WERI-Rb-1 (cell line): ENCODE measurements around the gene GRID1.
A peak's percentile ranks its signal among the peaks of the same experiment; 100 is the strongest.

ENCODE experiments used
- DNase-seq: peaks from one replicate; pipeline ENCODE4 v3.0.0-alpha.2; 2020
- H3K27ac ChIP-seq: fragments of 250-450 bp; sonication (Bioruptor Pico); 2 replicates; pipeline ENCODE4 v1.5.1; 2020; ENCODE audit warnings: mild to moderate bottlenecking, moderate library complexity
- H3K27me3 ChIP-seq: fragments of 250-450 bp; sonication (Bioruptor Pico); 2 replicates; pipeline ENCODE4 v1.5.1; 2021; ENCODE audit warnings: mild to moderate bottlenecking, low read depth, moderate library complexity; ENCODE audit not compliant: insufficient read depth, severe bottlenecking
- H3K36me3 ChIP-seq: fragments of 250-450 bp; sonication (Bioruptor Pico); 2 replicates; pipeline ENCODE4 v1.5.1; 2020; ENCODE audit warnings: mild to moderate bottlenecking, moderate library complexity
- H3K4me3 ChIP-seq: 2 replicates; pipeline ENCODE4 v1.5.1; 2011; ENCODE audit warnings: low read depth, mild to moderate bottlenecking, control low read depth, low read length
- H3K9me3 ChIP-seq: fragments of 250-450 bp; sonication (Bioruptor Pico); 2 replicates; pipeline ENCODE4 v1.5.1; 2021; ENCODE audit warnings: mild to moderate bottlenecking, moderate library complexity; ENCODE audit not compliant: severe bottlenecking
- TF ChIP-seq, protein P1 (sequence below): IDR thresholded peaks from 2 replicates; pipeline ENCODE4 v1.5.1; 2011; ENCODE audit warnings: low read depth, mild to moderate bottlenecking, control low read depth, inconsistent platforms, low read length

GRID1 gene

DNA sequence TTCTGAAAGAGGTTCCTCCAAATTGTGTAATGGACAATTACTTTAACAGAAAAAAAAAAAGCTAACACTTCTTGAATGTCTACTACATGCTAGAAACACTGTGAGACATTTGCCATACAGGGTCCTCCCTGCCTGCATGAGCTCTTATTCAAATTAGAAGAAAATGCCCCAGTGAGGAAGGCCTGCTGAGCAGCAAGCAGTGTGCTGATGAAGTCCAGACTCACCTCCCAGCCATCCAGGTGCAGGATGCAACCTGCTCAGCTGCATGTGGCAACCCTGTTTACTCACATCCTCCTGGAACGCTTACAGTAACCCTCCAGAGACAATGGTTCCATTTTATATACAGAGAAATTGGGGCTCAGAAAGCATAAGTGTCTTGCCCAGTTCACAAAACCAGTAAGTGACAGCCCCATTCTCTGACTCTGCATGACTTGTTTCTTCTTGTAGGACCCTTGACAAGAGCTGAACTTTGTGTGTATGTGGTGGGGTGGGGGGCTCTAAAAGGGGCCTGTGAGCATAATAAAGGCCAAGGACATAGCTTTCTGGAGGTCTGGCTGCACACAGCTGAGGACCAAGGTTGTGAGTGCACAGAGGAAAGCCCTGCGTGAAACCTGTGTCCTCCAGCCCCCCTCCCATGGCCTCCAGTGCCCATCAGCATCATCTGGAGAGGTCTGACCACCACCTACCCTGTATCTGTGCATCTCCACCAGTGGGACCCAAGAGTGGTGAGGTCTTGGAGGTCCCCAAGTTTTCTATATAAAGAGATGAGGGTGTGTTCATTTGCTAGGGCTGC is 387.8 kb downstream of the GRID1 start:
- Histone ChIP-seq H3K9me3 (no peaks in the 10 kb centered on the region), H3K36me3 (no peaks in the 10 kb centered on the region), H3K4me3 (no peak overlapping the region), H3K27me3 (no peaks in the 10 kb centered on the region), H3K27ac (no peak overlapping the region)
- DNase-seq, result no peak
- TF ChIP-seq, protein P1, sequence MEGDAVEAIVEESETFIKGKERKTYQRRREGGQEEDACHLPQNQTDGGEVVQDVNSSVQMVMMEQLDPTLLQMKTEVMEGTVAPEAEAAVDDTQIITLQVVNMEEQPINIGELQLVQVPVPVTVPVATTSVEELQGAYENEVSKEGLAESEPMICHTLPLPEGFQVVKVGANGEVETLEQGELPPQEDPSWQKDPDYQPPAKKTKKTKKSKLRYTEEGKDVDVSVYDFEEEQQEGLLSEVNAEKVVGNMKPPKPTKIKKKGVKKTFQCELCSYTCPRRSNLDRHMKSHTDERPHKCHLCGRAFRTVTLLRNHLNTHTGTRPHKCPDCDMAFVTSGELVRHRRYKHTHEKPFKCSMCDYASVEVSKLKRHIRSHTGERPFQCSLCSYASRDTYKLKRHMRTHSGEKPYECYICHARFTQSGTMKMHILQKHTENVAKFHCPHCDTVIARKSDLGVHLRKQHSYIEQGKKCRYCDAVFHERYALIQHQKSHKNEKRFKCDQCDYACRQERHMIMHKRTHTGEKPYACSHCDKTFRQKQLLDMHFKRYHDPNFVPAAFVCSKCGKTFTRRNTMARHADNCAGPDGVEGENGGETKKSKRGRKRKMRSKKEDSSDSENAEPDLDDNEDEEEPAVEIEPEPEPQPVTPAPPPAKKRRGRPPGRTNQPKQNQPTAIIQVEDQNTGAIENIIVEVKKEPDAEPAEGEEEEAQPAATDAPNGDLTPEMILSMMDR, result no peak

DNA sequence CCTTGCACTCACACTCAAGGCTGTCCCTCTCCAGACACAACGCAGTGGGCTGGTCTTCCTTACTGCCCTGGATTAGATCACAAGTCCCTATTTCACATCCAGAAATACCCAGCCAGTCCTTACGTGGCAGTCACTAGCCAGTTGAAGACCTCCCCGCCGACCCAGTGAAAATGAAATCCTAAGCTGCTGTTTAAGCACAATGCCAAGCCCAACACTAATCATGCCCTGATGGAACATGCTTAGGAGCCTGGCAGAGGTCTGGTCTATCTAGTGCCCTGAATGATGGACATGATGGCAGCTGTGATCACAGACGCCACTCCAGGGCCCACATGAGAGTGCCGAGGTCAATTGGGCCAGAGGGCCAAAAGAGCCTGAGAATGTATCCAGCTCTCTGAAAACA is 389.0 kb downstream of the GRID1 start:
- Histone ChIP-seq H3K36me3 (no peaks in the 10 kb centered on the region), H3K27me3 (no peaks in the 10 kb centered on the region), H3K27ac (no peak overlapping the region), H3K4me3 (no peak overlapping the region), H3K9me3 (no peaks in the 10 kb centered on the region)
- TF ChIP-seq, protein P1, result no peak
- no peak for DNase-seq

DNA sequence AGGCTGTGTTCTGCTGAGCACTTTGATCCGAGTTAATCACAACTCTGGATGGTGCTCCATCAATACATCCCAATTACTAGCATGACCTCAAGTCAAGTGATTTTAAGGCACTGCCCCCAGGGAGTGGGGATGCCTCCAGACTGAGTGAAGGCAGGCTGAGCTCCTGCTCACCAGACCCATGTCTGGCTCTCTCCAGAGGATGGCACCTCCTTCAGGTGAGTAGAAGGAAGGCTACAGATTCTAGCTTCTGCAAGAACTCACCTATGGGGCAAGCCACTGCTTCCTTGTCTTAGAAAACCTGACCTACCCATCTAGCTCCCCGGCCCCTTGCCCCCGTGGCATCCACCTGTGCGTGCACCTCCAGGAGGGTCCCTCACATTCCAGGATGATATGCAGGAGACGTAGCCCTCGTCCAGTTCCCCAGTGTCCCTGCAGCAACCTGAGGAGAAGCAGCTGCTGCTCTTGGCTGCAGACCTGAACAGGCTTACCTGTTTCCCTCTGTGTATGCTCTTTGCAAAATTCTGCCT is 390.3 kb downstream of the GRID1 start:
- Histone ChIP-seq H3K27ac (no peak overlapping the region), H3K27me3 (no peaks in the 10 kb centered on the region), H3K36me3 (no peaks in the 10 kb centered on the region), H3K4me3 (no peak overlapping the region), H3K9me3 (no peaks in the 10 kb centered on the region)
- no peak for DNase-seq
- TF ChIP-seq, protein P1, result peak; percentile 44

DNA sequence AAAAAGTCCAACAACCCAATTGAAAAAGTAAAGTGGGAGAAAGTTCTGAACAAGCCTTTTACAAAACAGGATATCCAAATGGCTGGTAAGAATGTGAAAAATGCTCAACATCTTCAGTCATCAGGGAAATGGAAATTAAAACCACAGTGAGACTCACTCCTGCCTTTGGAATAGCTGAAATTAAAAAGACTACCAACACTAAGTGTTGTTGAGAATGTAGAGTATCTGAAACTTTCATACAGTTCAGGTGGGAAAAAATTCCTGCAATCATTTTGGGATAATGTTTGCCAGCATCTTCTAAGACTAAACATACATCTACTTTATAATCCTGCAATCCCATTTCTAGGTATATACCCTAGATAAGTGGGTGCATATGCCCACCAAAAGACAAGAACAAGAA is 395.1 kb downstream of the GRID1 start:
- H3K9me3 ChIP-seq, result no peaks in the 10 kb centered on the region
- no peak for DNase-seq
- TF ChIP-seq, protein P1, result no peak
- no peak overlapping the region for H3K27ac ChIP-seq
- no peak overlapping the region for H3K4me3 ChIP-seq
- no peaks in the 10 kb centered on the region for H3K36me3 ChIP-seq
- no peaks in the 10 kb centered on the region for H3K27me3 ChIP-seq

DNA sequence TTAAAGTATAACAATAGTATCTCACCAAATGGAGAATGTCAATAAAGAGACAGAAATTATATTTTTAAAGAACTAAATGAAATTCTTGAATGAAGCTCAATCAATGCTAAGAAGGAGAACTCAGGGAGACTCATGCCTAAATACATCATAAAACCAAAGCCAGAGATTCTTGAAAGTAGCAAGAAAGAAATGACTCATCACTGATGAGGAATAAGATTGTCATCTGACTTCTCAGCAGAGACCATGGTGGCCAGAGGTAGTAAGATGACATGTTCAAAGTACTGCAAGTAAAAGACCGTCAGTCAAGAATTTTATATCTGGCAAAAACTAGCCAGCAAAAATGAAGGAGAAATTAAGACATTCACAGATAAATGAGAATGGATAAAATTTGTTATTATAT is 399.0 kb downstream of the GRID1 start:
- Histone ChIP-seq H3K27me3 (peaks cover 9% of the 10 kb centered on the region), H3K27ac (no peak overlapping the region), H3K36me3 (no peaks in the 10 kb centered on the region), H3K4me3 (no peak overlapping the region), H3K9me3 (peaks cover 14% of the 10 kb centered on the region)
- TF ChIP-seq, protein P1, result no peak
- DNase-seq, result no peak
